Neural cell (in vitro differentiated cells): ENCODE measurements around the gene RTP1. TPM values are rescaled to one million over a fixed set of nuclear protein-coding genes. Genes with fewer than 3 reads are reported as not detected.

Experiments
- H2AFZ ChIP-seq: fragments of 200-600, 300-800 bp; sonication (generic), shearing (Covaris generic); 2 replicates; pipeline ENCODE4 v1.6.0; 2014; ENCODE audit warnings: low read depth, mild to moderate bottlenecking, antibody characterized with exemption, low read length, moderate library complexity
- H3F3A ChIP-seq: fragments of 200-600 bp; shearing (Covaris generic); 2 replicates; pipeline ENCODE4 v1.6.1; 2016; ENCODE audit warnings: mild to moderate bottlenecking, moderate library complexity, mixed read lengths, antibody characterized with exemption, low read length; ENCODE audit not compliant: insufficient read depth, poor library complexity, severe bottlenecking
- H3K27ac ChIP-seq: fragments of 200-600, 300-800 bp; sonication (generic), shearing (Covaris generic); 2 replicates; pipeline ENCODE4 v1.5.1; 2014; ENCODE audit warnings: mild to moderate bottlenecking, low read length, moderate library complexity
- H3K27me3 ChIP-seq: fragments of 300-800, 200-600 bp; sonication (generic), shearing (Covaris generic); 2 replicates; pipeline ENCODE4 v1.6.0; 2014; ENCODE audit warnings: mild to moderate bottlenecking, low read depth, low read length, moderate library complexity; ENCODE audit not compliant: insufficient read depth
- H3K36me3 ChIP-seq: fragments of 300-800, 200-600 bp; sonication (generic), shearing (Covaris generic); 2 replicates; pipeline ENCODE4 v1.5.1; 2014; ENCODE audit warnings: mild to moderate bottlenecking, antibody characterized with exemption, low read length, moderate library complexity; ENCODE audit not compliant: insufficient read depth
- H3K4me2 ChIP-seq: fragments of 300-800, 200-600 bp; sonication (generic), shearing (Covaris generic); 2 replicates; pipeline ENCODE4 v1.6.0; 2014; ENCODE audit warnings: mild to moderate bottlenecking, low read length
- H3K4me3 ChIP-seq: fragments of 300-800, 200-600 bp; sonication (generic), shearing (Covaris generic); 2 replicates; pipeline ENCODE4 v1.5.1; 2014; ENCODE audit warnings: mild to moderate bottlenecking, low read length, moderate library complexity
- H3K79me2 ChIP-seq: fragments of 200-600 bp; shearing (Covaris generic); replicated peaks from 2 replicates; pipeline ENCODE4 v1.6.0; 2014; ENCODE audit warnings: mild to moderate bottlenecking, low read length, moderate library complexity; ENCODE audit not compliant: insufficient read depth
- H3K9ac ChIP-seq: fragments of 300-800, 200-600 bp; sonication (generic), shearing (Covaris generic); 2 replicates; pipeline ENCODE4 v1.6.1; 2016; ENCODE audit warnings: mild to moderate bottlenecking, low read length, mixed read lengths
- H3K9me2 ChIP-seq: fragments of 200-600 bp; shearing (Covaris generic); 2 replicates; pipeline ENCODE4 v1.6.1; 2016; ENCODE audit warnings: mild to moderate bottlenecking, low read length, mixed read lengths; ENCODE audit not compliant: insufficient read depth
- H3K9me3 ChIP-seq: fragments of 200-600, 300-800 bp; sonication (generic), shearing (Covaris generic); 2 replicates; pipeline ENCODE4 v1.6.1; 2016; ENCODE audit warnings: mild to moderate bottlenecking, mixed run types, low read length, moderate library complexity, mixed read lengths
- H4K20me1 ChIP-seq: fragments of 200-600 bp; shearing (Covaris generic); 2 replicates; pipeline ENCODE4 v1.6.1; 2016; ENCODE audit warnings: mild to moderate bottlenecking, mixed run types; ENCODE audit not compliant: insufficient read depth
- EP300 ChIP-seq: fragments of 450-650 bp; conservative IDR thresholded peaks from 2 replicates; pipeline ENCODE4 v1.6.1; 2014; ENCODE audit warnings: antibody characterized with exemption, mild to moderate bottlenecking, moderate library complexity; ENCODE audit not compliant: poor library complexity, severe bottlenecking
- EZH2 ChIP-seq: fragments of 200-600, 300-800 bp; shearing (Covaris generic), sonication (generic); IDR thresholded peaks from 2 replicates; pipeline ENCODE4 v1.6.1; 2014; ENCODE audit warnings: antibody characterized with exemption, low read length, borderline replicate concordance, mild to moderate bottlenecking; ENCODE audit not compliant: insufficient read depth, poor library complexity, severe bottlenecking
- MXI1 ChIP-seq: fragments of 450-650 bp; conservative IDR thresholded peaks from 2 replicates; pipeline ENCODE4 v1.6.1; 2014; ENCODE audit warnings: antibody characterized with exemption, mild to moderate bottlenecking; ENCODE audit not compliant: poor library complexity, severe bottlenecking
- POLR2AphosphoS5 ChIP-seq: IDR thresholded peaks from 2 replicates; pipeline ENCODE4 v1.6.1; 2012
- RAD21 ChIP-seq: fragments of 450-650 bp; conservative IDR thresholded peaks from 2 replicates; pipeline ENCODE4 v1.6.1; 2014; ENCODE audit warnings: antibody characterized with exemption, mild to moderate bottlenecking, moderate library complexity
- SMC3 ChIP-seq: fragments of 450-650 bp; conservative IDR thresholded peaks from 2 replicates; pipeline ENCODE4 v1.6.1; 2014; ENCODE audit warnings: antibody characterized with exemption, mild to moderate bottlenecking, moderate library complexity; ENCODE audit not compliant: poor library complexity
- TAF1 ChIP-seq: IDR thresholded peaks from 2 replicates; pipeline ENCODE4 v1.6.1; 2012; ENCODE audit warnings: low read depth
- polyA plus RNA-seq: library from polyadenylated mRNA; depleted of rRNA; stranded (reverse); fragments of >200 nt; gene quantifications from 2 replicates; pipeline ENCODE4 v1.2.3, GENCODE V29; 2014
- TF ChIP-seq, protein P1 (sequence below): fragments of 450-650 bp; IDR thresholded peaks from 2 replicates; pipeline ENCODE4 v1.5.1; 2014; ENCODE audit warnings: antibody characterized with exemption, mild to moderate bottlenecking, moderate library complexity; ENCODE audit not compliant: poor library complexity, severe bottlenecking
- TF ChIP-seq, protein P2 (sequence below): IDR thresholded peaks from 2 replicates; pipeline ENCODE4 v1.6.1; 2012; ENCODE audit warnings: borderline replicate concordance

Gene RTP1
- polyA plus RNA-seq, 1 donor from 2014 or later, result 2.0 TPM

DNA sequence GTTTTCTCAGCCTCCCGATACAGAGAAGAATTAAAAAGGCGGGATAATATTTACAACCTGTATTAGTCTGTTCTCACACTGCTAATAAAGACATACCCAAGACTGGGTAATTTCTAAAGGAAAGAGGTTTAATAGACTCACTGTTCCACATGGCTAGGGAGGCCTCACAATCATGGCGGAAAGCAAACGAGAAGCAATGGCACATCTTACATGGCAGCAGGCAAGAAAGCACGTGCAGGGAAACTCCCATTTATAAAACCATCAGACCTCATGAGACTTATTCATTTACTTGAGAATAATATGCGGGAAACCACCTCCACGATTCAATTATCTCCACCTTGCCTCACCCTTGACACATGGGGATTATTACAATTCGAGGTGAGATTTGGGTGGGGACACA is 30.5 kb upstream of the RTP1 start:
- Histone ChIP-seq H3K27me3 (no peaks in the 10 kb centered on the region), H3F3A (peaks cover 3% of the 10 kb centered on the region), H3K9me3 (no peaks in the 10 kb centered on the region), H2AFZ (no peak overlapping the region), H3K9ac (no peak overlapping the region), H4K20me1 (no peaks in the 10 kb centered on the region), H3K4me2 (no peak overlapping the region), H3K9me2 (no peaks in the 10 kb centered on the region), H3K27ac (no peak overlapping the region), H3K4me3 (no peak overlapping the region), H3K79me2 (no peaks in the 10 kb centered on the region), H3K36me3 (no peaks in the 10 kb centered on the region)
- TF ChIP-seq, protein P1, sequence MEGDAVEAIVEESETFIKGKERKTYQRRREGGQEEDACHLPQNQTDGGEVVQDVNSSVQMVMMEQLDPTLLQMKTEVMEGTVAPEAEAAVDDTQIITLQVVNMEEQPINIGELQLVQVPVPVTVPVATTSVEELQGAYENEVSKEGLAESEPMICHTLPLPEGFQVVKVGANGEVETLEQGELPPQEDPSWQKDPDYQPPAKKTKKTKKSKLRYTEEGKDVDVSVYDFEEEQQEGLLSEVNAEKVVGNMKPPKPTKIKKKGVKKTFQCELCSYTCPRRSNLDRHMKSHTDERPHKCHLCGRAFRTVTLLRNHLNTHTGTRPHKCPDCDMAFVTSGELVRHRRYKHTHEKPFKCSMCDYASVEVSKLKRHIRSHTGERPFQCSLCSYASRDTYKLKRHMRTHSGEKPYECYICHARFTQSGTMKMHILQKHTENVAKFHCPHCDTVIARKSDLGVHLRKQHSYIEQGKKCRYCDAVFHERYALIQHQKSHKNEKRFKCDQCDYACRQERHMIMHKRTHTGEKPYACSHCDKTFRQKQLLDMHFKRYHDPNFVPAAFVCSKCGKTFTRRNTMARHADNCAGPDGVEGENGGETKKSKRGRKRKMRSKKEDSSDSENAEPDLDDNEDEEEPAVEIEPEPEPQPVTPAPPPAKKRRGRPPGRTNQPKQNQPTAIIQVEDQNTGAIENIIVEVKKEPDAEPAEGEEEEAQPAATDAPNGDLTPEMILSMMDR, result no peak
- TF ChIP-seq RAD21, result no peak

DNA sequence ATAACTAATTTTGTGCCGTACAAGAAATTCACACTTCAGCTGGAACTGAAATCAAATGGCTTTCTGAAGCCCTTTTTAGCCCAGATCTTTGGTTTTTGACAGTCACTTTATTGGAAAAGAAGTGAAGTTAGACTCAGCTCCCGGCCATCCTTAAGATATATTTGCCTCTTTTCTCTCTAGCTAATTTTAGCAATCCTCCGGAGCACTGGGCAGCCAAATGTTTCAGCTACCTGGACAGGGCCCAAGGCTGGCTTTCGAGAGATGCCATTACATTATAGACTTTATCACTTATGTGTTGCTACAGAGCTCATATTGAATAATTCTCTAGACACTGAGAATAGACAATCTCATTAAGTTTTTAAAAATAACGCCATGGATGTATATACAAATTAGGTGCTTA is 29.5 kb upstream of the RTP1 start:
- no peaks in the 10 kb centered on the region for H3K27me3 ChIP-seq
- H3K27ac ChIP-seq, result no peak overlapping the region
- no peaks in the 10 kb centered on the region for H3K9me2 ChIP-seq
- H2AFZ ChIP-seq, result no peak overlapping the region
- no peaks in the 10 kb centered on the region for H3K79me2 ChIP-seq
- H3K36me3 ChIP-seq, result no peaks in the 10 kb centered on the region
- no peaks in the 10 kb centered on the region for H4K20me1 ChIP-seq
- no peak overlapping the region for H3K9ac ChIP-seq
- no peaks in the 10 kb centered on the region for H3K9me3 ChIP-seq
- H3F3A ChIP-seq, result peaks cover 3% of the 10 kb centered on the region
- H3K4me2 ChIP-seq, result no peak overlapping the region
- no peak overlapping the region for H3K4me3 ChIP-seq
- TF ChIP-seq POLR2AphosphoS5 (no peak), EP300 (no peak), MXI1 (no peak), SMC3 (no peak), EZH2 (no peak), RAD21 (no peak), TAF1 (no peak)
- TF ChIP-seq, protein P1, result no peak
- TF ChIP-seq, protein P2, sequence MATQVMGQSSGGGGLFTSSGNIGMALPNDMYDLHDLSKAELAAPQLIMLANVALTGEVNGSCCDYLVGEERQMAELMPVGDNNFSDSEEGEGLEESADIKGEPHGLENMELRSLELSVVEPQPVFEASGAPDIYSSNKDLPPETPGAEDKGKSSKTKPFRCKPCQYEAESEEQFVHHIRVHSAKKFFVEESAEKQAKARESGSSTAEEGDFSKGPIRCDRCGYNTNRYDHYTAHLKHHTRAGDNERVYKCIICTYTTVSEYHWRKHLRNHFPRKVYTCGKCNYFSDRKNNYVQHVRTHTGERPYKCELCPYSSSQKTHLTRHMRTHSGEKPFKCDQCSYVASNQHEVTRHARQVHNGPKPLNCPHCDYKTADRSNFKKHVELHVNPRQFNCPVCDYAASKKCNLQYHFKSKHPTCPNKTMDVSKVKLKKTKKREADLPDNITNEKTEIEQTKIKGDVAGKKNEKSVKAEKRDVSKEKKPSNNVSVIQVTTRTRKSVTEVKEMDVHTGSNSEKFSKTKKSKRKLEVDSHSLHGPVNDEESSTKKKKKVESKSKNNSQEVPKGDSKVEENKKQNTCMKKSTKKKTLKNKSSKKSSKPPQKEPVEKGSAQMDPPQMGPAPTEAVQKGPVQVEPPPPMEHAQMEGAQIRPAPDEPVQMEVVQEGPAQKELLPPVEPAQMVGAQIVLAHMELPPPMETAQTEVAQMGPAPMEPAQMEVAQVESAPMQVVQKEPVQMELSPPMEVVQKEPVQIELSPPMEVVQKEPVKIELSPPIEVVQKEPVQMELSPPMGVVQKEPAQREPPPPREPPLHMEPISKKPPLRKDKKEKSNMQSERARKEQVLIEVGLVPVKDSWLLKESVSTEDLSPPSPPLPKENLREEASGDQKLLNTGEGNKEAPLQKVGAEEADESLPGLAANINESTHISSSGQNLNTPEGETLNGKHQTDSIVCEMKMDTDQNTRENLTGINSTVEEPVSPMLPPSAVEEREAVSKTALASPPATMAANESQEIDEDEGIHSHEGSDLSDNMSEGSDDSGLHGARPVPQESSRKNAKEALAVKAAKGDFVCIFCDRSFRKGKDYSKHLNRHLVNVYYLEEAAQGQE, result no peak
